OCI-LY1 (cell line): ENCODE results near the gene ARFIP1.

Experiments
- H2AFZ ChIP-seq: fragments of 200-600 bp; sonication (generic), shearing (Covaris generic); 2 replicates; pipeline ENCODE4 v1.6.0; 2014; ENCODE audit warnings: antibody characterized with exemption, mild to moderate bottlenecking, low read length
- H3F3A ChIP-seq: fragments of 200-600 bp; sonication (generic), shearing (Covaris generic); 2 replicates; pipeline ENCODE4 v1.6.0; 2014; ENCODE audit warnings: mild to moderate bottlenecking, antibody characterized with exemption, low read length, moderate library complexity; ENCODE audit not compliant: insufficient read depth
- H3K27ac ChIP-seq: fragments of 200-600 bp; sonication (generic); 2 replicates; pipeline ENCODE4 v1.5.1; 2014; ENCODE audit warnings: low read length, mixed run types, mild to moderate bottlenecking, low read depth; ENCODE audit not compliant: poor library complexity, severe bottlenecking
- H3K27me3 ChIP-seq: fragments of 200-600 bp; sonication (generic); 2 replicates; pipeline ENCODE4 v1.6.0; 2014; ENCODE audit warnings: antibody characterized with exemption, mild to moderate bottlenecking, low read length, moderate library complexity; ENCODE audit not compliant: insufficient read depth
- H3K36me3 ChIP-seq: fragments of 200-600 bp; sonication (generic); 2 replicates; pipeline ENCODE4 v1.6.1; 2014; ENCODE audit warnings: mild to moderate bottlenecking, antibody characterized with exemption, low read length, moderate library complexity, mixed read lengths; ENCODE audit not compliant: insufficient read depth
- H3K4me1 ChIP-seq: fragments of 200-600 bp; sonication (generic); 2 replicates; pipeline ENCODE4 v1.5.1; 2014; ENCODE audit warnings: mild to moderate bottlenecking, low read length, moderate library complexity; ENCODE audit not compliant: insufficient read depth, severe bottlenecking
- H3K4me2 ChIP-seq: fragments of 200-600 bp; sonication (generic), shearing (Covaris generic); 2 replicates; pipeline ENCODE4 v1.6.1; 2014; ENCODE audit warnings: low read length
- H3K4me3 ChIP-seq: fragments of 200-600 bp; sonication (generic); 2 replicates; pipeline ENCODE4 v1.5.1; 2014; ENCODE audit warnings: low read length, low read depth, mild to moderate bottlenecking, mixed read lengths; ENCODE audit not compliant: poor library complexity, severe bottlenecking
- H3K79me2 ChIP-seq: fragments of 200-600 bp; shearing (Covaris generic); 2 replicates; pipeline ENCODE4 v1.6.1; 2016; ENCODE audit warnings: mixed run types, low read length, mixed read lengths; ENCODE audit not compliant: insufficient read depth
- H3K9ac ChIP-seq: fragments of 200-600 bp; sonication (generic), shearing (Covaris generic); 2 replicates; pipeline ENCODE4 v1.6.1; 2014; ENCODE audit warnings: mild to moderate bottlenecking, low read length, mixed read lengths
- H3K9me2 ChIP-seq: fragments of 200-600 bp; sonication (generic), shearing (Covaris generic); 2 replicates; pipeline ENCODE4 v1.6.1; 2014; ENCODE audit warnings: low read depth, mild to moderate bottlenecking, low read length, mixed read lengths
- H3K9me3 ChIP-seq: fragments of 200-600 bp; shearing (Covaris generic); 2 replicates; pipeline ENCODE4 v1.6.1; 2014; ENCODE audit warnings: low read length, mixed read lengths
- H4K20me1 ChIP-seq: fragments of 200-600 bp; sonication (generic), shearing (Covaris generic); 2 replicates; pipeline ENCODE4 v1.6.0; 2016; ENCODE audit warnings: mild to moderate bottlenecking, low read length; ENCODE audit not compliant: insufficient read depth
- EZH2 ChIP-seq: fragments of 200-600 bp; sonication (generic), shearing (Covaris generic); IDR thresholded peaks from 2 replicates; pipeline ENCODE4 v1.8.0; 2017; ENCODE audit warnings: borderline replicate concordance, mixed run types, mild to moderate bottlenecking, antibody characterized with exemption, low read length, moderate library complexity, mixed read lengths
- TF ChIP-seq, protein P1 (sequence below): fragments of 200-600 bp; sonication (generic), shearing (Covaris generic); IDR thresholded peaks from 2 replicates; pipeline ENCODE4 v1.5.1; 2017; ENCODE audit warnings: mild to moderate bottlenecking, antibody characterized with exemption, low read length, moderate library complexity, mixed read lengths

Gene ARFIP1

DNA sequence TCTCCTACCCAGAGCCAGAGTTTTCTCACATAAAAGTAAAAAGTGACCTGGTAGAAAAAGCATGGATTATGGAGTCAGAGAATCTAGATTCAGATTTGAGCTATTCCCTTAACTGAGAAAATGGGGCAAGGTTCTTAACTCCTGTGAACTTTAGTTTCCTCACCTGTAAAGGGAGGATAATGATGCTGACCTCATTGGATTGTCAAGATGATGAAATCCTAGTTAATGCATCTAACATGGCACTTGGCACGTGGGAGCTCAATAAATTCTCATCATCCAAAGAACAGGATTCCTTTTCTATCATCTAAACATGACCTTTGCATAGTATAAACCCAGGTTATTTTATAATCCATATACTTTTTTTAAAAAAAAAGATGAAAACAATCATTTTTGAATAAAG, 175.0 kb downstream of the ARFIP1 start:
- Histone ChIP-seq H3K9ac (no peak overlapping the region), H3K4me2 (no peak overlapping the region), H3K9me3 (no peaks in the 10 kb centered on the region), H3K27ac (no peak overlapping the region), H3K79me2 (no peaks in the 10 kb centered on the region), H2AFZ (no peak overlapping the region), H3K27me3 (no peaks in the 10 kb centered on the region; the same call in 1 of the 2 replicates), H3K9me2 (no peaks in the 10 kb centered on the region), H3K4me1 (no peaks in the 10 kb centered on the region), H3K36me3 (no peaks in the 10 kb centered on the region), H4K20me1 (no peaks in the 10 kb centered on the region), H3F3A (no peaks in the 10 kb centered on the region), H3K4me3 (no peak overlapping the region)
- no peak for TF ChIP-seq EZH2
- TF ChIP-seq, protein P1, sequence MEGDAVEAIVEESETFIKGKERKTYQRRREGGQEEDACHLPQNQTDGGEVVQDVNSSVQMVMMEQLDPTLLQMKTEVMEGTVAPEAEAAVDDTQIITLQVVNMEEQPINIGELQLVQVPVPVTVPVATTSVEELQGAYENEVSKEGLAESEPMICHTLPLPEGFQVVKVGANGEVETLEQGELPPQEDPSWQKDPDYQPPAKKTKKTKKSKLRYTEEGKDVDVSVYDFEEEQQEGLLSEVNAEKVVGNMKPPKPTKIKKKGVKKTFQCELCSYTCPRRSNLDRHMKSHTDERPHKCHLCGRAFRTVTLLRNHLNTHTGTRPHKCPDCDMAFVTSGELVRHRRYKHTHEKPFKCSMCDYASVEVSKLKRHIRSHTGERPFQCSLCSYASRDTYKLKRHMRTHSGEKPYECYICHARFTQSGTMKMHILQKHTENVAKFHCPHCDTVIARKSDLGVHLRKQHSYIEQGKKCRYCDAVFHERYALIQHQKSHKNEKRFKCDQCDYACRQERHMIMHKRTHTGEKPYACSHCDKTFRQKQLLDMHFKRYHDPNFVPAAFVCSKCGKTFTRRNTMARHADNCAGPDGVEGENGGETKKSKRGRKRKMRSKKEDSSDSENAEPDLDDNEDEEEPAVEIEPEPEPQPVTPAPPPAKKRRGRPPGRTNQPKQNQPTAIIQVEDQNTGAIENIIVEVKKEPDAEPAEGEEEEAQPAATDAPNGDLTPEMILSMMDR: no peak

DNA sequence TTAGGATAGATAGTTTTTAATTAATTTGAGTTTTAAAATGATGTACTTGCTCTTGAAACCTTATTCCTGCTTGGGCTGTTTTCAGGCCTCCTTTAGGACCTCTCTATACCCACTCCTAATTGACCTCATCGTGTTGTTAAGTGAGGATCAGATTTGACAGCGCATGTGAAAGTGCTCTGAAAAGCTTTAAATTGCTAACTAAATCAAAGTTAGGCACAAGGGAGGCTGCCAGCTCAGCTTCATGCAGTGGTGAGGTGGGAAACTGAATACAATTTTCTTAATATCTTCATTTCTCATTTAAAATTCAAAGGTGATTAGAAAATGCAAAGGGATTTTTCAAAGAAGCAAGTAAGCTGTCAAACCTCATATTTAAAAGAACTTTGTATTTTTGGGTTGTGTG, 176.4 kb downstream of the ARFIP1 start:
- H3K9me3 ChIP-seq: no peaks in the 10 kb centered on the region
- no peaks in the 10 kb centered on the region; the same call in 1 of the 2 replicates for H3K27me3 ChIP-seq
- TF ChIP-seq EZH2: no peak
- TF ChIP-seq, protein P1: no peak
- no peaks in the 10 kb centered on the region for H3K79me2 ChIP-seq
- H3F3A ChIP-seq: no peaks in the 10 kb centered on the region
- H3K4me2 ChIP-seq: no peak overlapping the region
- no peaks in the 10 kb centered on the region for H3K9me2 ChIP-seq
- no peaks in the 10 kb centered on the region for H3K4me1 ChIP-seq
- no peak overlapping the region for H3K9ac ChIP-seq
- H2AFZ ChIP-seq: no peak overlapping the region
- no peak overlapping the region for H3K4me3 ChIP-seq
- no peaks in the 10 kb centered on the region for H4K20me1 ChIP-seq
- no peaks in the 10 kb centered on the region for H3K36me3 ChIP-seq
- no peak overlapping the region for H3K27ac ChIP-seq

DNA sequence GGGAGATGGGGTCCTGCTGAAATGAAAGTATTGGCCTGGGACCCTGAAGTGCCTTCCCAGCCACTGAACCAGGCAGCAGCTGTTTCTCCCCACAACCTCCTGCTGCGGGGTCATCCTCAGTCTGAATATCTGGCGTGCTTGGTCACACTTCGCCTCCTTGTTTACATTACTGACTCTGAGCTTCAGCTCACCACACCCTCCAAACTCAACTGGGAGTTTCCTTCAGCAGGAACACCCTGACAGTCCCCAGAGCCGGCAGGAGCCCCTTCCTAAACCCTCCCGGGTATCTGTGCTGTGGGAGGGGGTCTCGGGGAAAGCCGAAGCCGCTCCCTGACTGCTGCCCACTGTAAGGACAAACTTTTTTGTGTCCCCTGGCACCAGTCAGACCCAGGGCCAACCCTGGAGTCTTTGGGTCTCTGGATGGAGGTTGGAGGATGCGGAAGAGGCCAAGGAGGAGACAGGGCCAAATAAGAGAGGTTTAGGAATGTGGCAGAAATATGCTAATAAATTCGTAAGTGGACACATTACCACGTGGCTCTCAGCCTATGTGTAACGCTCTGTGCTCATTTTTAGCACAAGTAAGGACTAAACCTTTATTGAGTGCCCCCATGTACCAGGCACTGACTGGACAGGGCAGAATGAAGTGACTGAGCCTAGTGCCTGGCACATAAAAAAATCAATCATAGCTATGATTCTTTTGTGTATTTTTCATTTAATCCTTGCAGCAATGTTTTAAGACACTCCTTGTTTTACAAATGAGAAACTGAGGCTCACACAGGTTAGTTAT, 177.1 kb downstream of the ARFIP1 start:
- Histone ChIP-seq H3K79me2 (no peaks in the 10 kb centered on the region), H3F3A (no peaks in the 10 kb centered on the region), H3K4me2 (no peak overlapping the region), H3K27ac (no peak overlapping the region), H3K9me2 (no peaks in the 10 kb centered on the region), H3K36me3 (no peaks in the 10 kb centered on the region), H3K9ac (no peak overlapping the region), H3K4me1 (no peaks in the 10 kb centered on the region), H3K27me3 (no peaks in the 10 kb centered on the region; the same call in 1 of the 2 replicates), H2AFZ (no peak overlapping the region), H3K4me3 (no peak overlapping the region), H4K20me1 (no peaks in the 10 kb centered on the region), H3K9me3 (no peaks in the 10 kb centered on the region)
- TF ChIP-seq, protein P1: no peak
